ENCODE results near the gene SLC9A3. TPM values are rescaled to one million over a fixed set of nuclear protein-coding genes. Genes with fewer than 3 reads are reported as not detected.

The SLC9A3 gene
- total RNA-seq, 1 experiment from 2014 or later, result 0.85 TPM

- no CpG with 5 or more reads among the region's 14 CpGs for WGBS (ENCODE audit: extremely low coverage, insufficient read length, low lambda C conversion rate)
- H3K4me1 Mint-ChIP-seq, result peaks cover 22 to 40% of the 10 kb centered on the region in 2 experiments
- H3K14ac ChIP-seq (ENCODE audit: insufficient read depth, low read length), result no peak overlapping the region
Observed at GRCh38 chr5:526456-527088, 2.3 kb upstream of the SLC9A3 start.

More at GRCh38 chr5:526456-527088, 2.3 kb upstream of the SLC9A3 start:
- Mint-ChIP-seq H3K27me3 (ENCODE audit: low read depth) (peaks cover 90% of the 10 kb centered on the region), H3K4me3 (no peak overlapping the region; a peak in 1 of 5 replicates), H3K36me3 (ENCODE audit: insufficient read depth in 1 of 3, low read depth in 3 of 3) (no peaks in the 10 kb centered on the region; a peak in 1 of 7 replicates), H3K9me3 (peaks cover 0 to 4% of the 10 kb centered on the region in 2 experiments; a peak in 2 of 5 replicates), H3K27ac (no peak overlapping the region)
- Histone ChIP-seq H2BK15ac (ENCODE audit: low read depth, low read length) (no peak overlapping the region), H3K56ac (ENCODE audit: insufficient read length, low read depth, low read length) (no peak overlapping the region), H2BK20ac (ENCODE audit: low read depth, low read length, poor library complexity, severe bottlenecking) (no peak overlapping the region), H3K4me2 (ENCODE audit: insufficient read depth, insufficient read length, low read length) (no peak overlapping the region), H3K23me2 (ENCODE audit: insufficient read length, low read depth, low read length, poor library complexity, severe bottlenecking) (peaks cover 8% of the 10 kb centered on the region), H3K9ac (ENCODE audit: extremely low read depth, insufficient read length, low read length) (no peak overlapping the region), H3K18ac (ENCODE audit: insufficient read length, low read depth, low read length) (no peak overlapping the region), H2BK120ac (ENCODE audit: low read depth, low read length, poor library complexity, severe bottlenecking) (no peak overlapping the region), H3K4me1 (ENCODE audit: insufficient read depth, low read length) (no peaks in the 10 kb centered on the region), H3K27me3 (ENCODE audit: insufficient read depth, low read length) (peaks cover 55% of the 10 kb centered on the region), H4K91ac (ENCODE audit: insufficient read length, low read depth, low read length) (no peak overlapping the region), H3K79me2 (ENCODE audit: insufficient read depth, low read length) (no peaks in the 10 kb centered on the region), H3K23ac (ENCODE audit: insufficient read length, low read depth, low read length) (no peak overlapping the region), H2AFZ (ENCODE audit: low read length) (no peak overlapping the region), H3K9me3 (ENCODE audit: control insufficient read depth, low read depth, low read length) (no peaks in the 10 kb centered on the region), H3T11ph (ENCODE audit: low read length) (no peak overlapping the region), H4K20me1 (ENCODE audit: control insufficient read depth, insufficient read depth, insufficient read length) (peaks cover 2% of the 10 kb centered on the region), H2AK5ac (ENCODE audit: insufficient read length, low read length) (no peak overlapping the region), H3K27ac (ENCODE audit: insufficient read length, low read depth, low read length) (no peak overlapping the region), H2BK12ac (ENCODE audit: insufficient read length, low read depth, low read length) (no peak overlapping the region), H2BK5ac (ENCODE audit: insufficient read length, low read length) (no peak overlapping the region), H3K79me1 (ENCODE audit: insufficient read depth, low read depth, low read length, poor library complexity, severe bottlenecking) (no peaks in the 10 kb centered on the region), H4K8ac (replicated peaks; ENCODE audit: insufficient read length, low read depth, low read length) (no peak overlapping the region), H3K4ac (ENCODE audit: low read depth, low read length) (no peak overlapping the region), H4K5ac (ENCODE audit: insufficient read length, low read depth, low read length) (no peak overlapping the region)
- TF ChIP-seq, protein P1, sequence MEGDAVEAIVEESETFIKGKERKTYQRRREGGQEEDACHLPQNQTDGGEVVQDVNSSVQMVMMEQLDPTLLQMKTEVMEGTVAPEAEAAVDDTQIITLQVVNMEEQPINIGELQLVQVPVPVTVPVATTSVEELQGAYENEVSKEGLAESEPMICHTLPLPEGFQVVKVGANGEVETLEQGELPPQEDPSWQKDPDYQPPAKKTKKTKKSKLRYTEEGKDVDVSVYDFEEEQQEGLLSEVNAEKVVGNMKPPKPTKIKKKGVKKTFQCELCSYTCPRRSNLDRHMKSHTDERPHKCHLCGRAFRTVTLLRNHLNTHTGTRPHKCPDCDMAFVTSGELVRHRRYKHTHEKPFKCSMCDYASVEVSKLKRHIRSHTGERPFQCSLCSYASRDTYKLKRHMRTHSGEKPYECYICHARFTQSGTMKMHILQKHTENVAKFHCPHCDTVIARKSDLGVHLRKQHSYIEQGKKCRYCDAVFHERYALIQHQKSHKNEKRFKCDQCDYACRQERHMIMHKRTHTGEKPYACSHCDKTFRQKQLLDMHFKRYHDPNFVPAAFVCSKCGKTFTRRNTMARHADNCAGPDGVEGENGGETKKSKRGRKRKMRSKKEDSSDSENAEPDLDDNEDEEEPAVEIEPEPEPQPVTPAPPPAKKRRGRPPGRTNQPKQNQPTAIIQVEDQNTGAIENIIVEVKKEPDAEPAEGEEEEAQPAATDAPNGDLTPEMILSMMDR (conservative IDR thresholded peaks at IDR 0.05), result no peak
- DNase-seq, result no peak

All from H9 (cell line).